ENCODE results near the gene VPS52. TPM values are rescaled to one million over a fixed set of nuclear protein-coding genes. Genes with fewer than 3 reads are reported as not detected.
A peak's percentile ranks its signal among the peaks of the same experiment; 100 is the strongest.

The VPS52 gene
- total and polyA plus RNA-seq, 9 of the 15 experiments (the other 6 are each of a cell fraction or from before 2014, with no cell fraction given), result 24.4 to 103 (median 40.2) TPM

DNA sequence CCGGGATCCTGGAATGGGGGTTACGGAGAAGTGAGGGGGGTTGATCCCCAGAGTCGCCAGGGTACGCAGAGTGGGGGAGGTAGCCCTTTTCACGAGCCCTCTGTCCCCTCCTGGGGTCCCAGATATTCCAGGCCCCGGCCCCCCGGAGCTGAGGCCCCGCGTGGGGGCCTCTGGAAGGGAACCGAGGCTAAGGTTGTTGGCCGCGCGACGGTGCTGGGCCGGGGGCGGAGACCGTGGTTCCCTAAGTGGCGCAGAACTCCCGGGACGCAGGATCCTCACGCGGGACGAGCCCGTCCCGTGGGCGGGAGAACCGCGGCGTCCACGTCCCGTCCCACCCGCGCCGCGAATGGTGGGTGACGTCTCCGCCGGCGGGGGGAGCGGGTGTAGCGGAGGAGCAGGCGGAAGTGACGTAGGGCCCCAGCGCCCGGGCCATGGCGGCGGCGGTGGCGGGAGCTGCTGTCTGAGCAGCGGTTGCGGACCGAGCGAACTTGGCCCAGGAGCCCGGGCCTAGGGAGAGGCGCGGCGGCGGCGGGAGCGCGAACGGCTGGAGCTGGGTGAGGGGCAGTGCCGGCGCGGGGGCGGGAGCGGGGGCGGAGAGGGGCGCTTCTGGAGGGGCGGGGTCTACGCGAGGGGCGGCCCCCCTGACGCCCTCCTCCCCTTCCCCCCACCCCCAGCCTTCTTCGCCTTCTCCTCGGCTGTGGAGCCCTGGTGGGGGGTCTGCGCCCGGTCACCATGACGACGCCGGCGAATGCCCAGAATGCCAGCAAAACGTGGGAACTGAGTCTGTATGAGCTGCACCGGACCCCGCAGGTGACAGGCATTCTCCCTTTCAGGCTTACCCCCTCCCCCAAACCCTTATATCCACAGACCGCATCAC lies 63.3 kb downstream of the VPS52 start, which contains the start of gene RING1 (continued):
- TF ChIP-seq, protein P1, sequence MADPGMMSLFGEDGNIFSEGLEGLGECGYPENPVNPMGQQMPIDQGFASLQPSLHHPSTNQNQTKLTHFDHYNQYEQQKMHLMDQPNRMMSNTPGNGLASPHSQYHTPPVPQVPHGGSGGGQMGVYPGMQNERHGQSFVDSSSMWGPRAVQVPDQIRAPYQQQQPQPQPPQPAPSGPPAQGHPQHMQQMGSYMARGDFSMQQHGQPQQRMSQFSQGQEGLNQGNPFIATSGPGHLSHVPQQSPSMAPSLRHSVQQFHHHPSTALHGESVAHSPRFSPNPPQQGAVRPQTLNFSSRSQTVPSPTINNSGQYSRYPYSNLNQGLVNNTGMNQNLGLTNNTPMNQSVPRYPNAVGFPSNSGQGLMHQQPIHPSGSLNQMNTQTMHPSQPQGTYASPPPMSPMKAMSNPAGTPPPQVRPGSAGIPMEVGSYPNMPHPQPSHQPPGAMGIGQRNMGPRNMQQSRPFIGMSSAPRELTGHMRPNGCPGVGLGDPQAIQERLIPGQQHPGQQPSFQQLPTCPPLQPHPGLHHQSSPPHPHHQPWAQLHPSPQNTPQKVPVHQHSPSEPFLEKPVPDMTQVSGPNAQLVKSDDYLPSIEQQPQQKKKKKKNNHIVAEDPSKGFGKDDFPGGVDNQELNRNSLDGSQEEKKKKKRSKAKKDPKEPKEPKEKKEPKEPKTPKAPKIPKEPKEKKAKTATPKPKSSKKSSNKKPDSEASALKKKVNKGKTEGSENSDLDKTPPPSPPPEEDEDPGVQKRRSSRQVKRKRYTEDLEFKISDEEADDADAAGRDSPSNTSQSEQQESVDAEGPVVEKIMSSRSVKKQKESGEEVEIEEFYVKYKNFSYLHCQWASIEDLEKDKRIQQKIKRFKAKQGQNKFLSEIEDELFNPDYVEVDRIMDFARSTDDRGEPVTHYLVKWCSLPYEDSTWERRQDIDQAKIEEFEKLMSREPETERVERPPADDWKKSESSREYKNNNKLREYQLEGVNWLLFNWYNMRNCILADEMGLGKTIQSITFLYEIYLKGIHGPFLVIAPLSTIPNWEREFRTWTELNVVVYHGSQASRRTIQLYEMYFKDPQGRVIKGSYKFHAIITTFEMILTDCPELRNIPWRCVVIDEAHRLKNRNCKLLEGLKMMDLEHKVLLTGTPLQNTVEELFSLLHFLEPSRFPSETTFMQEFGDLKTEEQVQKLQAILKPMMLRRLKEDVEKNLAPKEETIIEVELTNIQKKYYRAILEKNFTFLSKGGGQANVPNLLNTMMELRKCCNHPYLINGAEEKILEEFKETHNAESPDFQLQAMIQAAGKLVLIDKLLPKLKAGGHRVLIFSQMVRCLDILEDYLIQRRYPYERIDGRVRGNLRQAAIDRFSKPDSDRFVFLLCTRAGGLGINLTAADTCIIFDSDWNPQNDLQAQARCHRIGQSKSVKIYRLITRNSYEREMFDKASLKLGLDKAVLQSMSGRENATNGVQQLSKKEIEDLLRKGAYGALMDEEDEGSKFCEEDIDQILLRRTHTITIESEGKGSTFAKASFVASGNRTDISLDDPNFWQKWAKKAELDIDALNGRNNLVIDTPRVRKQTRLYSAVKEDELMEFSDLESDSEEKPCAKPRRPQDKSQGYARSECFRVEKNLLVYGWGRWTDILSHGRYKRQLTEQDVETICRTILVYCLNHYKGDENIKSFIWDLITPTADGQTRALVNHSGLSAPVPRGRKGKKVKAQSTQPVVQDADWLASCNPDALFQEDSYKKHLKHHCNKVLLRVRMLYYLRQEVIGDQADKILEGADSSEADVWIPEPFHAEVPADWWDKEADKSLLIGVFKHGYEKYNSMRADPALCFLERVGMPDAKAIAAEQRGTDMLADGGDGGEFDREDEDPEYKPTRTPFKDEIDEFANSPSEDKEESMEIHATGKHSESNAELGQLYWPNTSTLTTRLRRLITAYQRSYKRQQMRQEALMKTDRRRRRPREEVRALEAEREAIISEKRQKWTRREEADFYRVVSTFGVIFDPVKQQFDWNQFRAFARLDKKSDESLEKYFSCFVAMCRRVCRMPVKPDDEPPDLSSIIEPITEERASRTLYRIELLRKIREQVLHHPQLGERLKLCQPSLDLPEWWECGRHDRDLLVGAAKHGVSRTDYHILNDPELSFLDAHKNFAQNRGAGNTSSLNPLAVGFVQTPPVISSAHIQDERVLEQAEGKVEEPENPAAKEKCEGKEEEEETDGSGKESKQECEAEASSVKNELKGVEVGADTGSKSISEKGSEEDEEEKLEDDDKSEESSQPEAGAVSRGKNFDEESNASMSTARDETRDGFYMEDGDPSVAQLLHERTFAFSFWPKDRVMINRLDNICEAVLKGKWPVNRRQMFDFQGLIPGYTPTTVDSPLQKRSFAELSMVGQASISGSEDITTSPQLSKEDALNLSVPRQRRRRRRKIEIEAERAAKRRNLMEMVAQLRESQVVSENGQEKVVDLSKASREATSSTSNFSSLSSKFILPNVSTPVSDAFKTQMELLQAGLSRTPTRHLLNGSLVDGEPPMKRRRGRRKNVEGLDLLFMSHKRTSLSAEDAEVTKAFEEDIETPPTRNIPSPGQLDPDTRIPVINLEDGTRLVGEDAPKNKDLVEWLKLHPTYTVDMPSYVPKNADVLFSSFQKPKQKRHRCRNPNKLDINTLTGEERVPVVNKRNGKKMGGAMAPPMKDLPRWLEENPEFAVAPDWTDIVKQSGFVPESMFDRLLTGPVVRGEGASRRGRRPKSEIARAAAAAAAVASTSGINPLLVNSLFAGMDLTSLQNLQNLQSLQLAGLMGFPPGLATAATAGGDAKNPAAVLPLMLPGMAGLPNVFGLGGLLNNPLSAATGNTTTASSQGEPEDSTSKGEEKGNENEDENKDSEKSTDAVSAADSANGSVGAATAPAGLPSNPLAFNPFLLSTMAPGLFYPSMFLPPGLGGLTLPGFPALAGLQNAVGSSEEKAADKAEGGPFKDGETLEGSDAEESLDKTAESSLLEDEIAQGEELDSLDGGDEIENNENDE (IDR thresholded peaks at IDR 0.05; ENCODE audit: low read depth, low read length), result no peak
- TF ChIP-seq ZNF277 (CRISPR knock-in tag; IDR thresholded peaks at IDR 0.05; ENCODE audit: borderline replicate concordance) (no peak), BCL6 (CRISPR knock-in tag; IDR thresholded peaks at IDR 0.05) (peak; percentile 29; the same call in 1 of the 2 replicates), HMGN3 (IDR thresholded peaks at IDR 0.05; ENCODE audit: borderline replicate concordance, extremely low read depth, insufficient read length, low read depth, low read length) (peak; percentile 93), ASH1L (IDR thresholded peaks at IDR 0.05; ENCODE audit: borderline replicate concordance, low read depth, partially characterized antibody) (no peak), SMAD1 (IDR thresholded peaks at IDR 0.05; ENCODE audit: low read depth, low read length, partially characterized antibody) (no peak), NFIX (CRISPR knock-in tag; IDR thresholded peaks at IDR 0.05; ENCODE audit: low read depth) (no peak)
- TF ChIP-seq, protein P2, sequence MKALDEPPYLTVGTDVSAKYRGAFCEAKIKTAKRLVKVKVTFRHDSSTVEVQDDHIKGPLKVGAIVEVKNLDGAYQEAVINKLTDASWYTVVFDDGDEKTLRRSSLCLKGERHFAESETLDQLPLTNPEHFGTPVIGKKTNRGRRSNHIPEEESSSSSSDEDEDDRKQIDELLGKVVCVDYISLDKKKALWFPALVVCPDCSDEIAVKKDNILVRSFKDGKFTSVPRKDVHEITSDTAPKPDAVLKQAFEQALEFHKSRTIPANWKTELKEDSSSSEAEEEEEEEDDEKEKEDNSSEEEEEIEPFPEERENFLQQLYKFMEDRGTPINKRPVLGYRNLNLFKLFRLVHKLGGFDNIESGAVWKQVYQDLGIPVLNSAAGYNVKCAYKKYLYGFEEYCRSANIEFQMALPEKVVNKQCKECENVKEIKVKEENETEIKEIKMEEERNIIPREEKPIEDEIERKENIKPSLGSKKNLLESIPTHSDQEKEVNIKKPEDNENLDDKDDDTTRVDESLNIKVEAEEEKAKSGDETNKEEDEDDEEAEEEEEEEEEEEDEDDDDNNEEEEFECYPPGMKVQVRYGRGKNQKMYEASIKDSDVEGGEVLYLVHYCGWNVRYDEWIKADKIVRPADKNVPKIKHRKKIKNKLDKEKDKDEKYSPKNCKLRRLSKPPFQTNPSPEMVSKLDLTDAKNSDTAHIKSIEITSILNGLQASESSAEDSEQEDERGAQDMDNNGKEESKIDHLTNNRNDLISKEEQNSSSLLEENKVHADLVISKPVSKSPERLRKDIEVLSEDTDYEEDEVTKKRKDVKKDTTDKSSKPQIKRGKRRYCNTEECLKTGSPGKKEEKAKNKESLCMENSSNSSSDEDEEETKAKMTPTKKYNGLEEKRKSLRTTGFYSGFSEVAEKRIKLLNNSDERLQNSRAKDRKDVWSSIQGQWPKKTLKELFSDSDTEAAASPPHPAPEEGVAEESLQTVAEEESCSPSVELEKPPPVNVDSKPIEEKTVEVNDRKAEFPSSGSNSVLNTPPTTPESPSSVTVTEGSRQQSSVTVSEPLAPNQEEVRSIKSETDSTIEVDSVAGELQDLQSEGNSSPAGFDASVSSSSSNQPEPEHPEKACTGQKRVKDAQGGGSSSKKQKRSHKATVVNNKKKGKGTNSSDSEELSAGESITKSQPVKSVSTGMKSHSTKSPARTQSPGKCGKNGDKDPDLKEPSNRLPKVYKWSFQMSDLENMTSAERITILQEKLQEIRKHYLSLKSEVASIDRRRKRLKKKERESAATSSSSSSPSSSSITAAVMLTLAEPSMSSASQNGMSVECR (CRISPR knock-in tag; IDR thresholded peaks at IDR 0.05), result peak; percentile 95
